NCI-H1092 treated with DMSO at 0.1 percent for 48 hours (cell line): ENCODE data around the gene EXPH5.

Source experiments
- DNase-seq: peaks from one replicate; lab custom pipeline; 2025; lab: John Stamatoyannopoulos, UW

Gene EXPH5

DNA sequence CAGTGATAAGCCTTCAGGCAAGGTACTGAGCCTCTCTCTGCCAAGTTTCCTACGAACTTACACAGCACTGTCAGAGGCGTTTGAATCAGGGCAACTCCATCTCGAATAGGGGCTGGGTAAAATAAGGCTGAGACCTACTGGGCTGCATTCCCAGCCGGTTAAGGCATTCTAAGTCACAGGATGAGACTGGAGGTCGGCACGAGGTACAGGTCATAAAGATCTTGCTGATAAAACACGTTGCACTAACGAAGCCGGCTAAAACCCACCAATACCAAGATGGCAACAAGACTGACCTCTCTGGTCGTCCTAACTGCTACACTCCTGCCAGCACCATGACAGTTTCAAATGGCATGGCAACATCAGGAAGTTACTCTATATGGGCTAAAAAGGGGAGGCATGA is 75.0 kb downstream of the EXPH5 start:
- DNase-seq = no peak

DNA sequence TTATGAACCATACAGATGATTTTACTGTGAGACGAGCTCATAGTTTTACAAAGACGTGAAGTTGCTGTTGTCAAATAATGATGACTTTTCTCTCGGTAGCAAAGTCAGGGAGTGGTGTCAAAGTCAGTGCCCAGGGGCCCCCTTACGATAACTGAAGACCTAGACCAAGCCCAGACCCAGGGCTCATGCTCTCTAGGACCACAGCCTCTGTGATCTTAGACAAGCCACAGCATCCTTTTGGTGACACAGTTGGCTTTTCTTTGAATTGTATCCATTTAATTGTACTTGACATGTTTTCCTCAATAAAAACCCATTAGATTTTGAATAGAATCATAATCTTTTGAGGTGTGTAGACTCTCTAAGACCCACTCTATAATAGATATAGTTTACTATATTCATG is 77.4 kb downstream of the EXPH5 start:
- DNase-seq = no peak

DNA sequence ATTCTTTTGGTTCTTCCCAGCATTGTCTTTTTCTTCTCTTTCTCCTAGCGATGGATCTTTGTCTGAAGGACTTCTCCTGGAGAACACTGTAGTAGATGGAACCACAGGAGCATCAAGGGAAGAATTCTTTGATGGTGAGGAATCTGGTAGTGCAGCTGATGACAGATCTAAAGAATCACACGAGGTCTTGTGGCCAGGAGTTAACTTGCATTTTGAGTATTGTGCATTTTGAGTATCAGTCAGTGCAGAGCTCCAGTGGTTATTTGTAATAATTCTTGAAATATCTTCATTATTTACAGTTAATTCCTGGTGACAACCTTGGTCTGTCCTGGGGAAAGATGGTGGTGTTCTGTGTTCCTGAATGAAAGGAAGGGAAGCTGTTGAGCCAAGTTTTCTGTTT is 80.9 kb downstream of the EXPH5 start:
- no peak for DNase-seq

DNA sequence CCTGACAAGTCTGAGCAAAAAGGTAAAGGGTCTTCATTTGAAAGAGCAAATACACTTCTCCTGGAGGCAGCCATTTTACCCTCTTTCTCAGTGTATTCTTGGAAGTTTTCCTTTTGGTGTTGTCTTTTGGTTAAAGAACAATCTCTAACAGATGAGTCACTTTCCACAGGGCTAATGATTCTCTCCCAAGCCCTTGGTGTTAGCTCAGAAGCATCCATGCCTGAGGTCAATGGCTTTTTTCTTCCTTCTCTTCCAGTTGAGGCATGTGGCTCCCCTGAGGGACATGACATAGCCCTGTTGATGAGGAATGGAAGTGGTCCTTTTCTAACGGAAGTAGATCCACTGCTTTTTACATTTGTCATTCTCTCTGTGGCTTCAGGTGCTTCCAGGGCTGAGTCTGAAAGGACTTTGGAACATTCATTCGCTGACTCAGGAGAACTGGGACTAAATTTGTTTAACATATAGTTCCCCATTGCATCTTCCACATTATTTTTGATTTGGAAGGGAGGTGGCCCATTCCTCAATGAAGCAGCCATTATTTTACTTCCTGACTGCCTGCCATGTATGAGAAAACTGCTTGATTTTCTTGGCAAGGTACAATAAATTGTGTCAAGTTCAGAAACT is 81.6 kb downstream of the EXPH5 start:
- DNase-seq = no peak

DNA sequence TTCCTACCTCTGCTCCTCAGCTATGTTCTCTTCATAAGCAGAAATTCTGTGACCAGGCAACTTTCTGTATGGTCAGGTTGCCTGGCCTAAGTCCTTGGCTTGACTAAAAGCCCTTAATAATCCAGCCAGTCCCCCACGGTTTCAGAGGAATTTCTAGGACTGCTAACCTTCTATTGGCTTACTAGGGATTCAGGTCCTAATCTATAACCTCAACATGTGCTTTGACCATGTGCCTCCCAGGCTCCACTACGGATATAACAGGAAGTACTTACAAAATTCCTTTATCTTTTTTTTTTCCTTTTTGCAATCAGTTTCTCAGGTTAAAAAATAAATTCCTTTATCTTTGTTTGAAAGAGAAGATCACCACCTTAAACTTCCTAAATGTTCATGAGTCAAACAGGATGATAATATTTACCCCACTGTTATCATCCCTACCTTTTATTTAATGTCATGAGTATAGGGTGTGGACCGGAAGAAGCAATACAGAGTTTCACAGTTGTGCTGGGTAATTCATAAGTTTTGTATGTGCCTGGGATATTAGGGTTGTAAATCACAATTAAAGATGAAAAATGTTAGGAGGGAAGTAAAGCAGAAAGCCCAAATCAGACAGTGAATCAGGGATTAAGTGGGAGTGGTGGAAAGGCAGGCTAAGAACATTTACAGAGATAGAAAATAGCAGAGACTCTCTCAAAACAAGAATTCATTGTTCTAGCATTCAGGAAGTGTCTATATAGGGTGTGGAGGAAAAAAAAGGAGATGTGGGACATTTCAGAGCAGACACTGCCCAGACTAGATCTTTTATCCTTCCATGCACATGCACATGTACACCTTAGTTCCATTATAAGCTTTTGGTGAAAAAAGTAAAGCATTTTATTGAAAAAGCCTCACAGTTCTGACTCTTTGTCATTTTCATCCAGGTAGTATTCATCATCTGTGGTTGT is 84.6 kb downstream of the EXPH5 start:
- no peak for DNase-seq

DNA sequence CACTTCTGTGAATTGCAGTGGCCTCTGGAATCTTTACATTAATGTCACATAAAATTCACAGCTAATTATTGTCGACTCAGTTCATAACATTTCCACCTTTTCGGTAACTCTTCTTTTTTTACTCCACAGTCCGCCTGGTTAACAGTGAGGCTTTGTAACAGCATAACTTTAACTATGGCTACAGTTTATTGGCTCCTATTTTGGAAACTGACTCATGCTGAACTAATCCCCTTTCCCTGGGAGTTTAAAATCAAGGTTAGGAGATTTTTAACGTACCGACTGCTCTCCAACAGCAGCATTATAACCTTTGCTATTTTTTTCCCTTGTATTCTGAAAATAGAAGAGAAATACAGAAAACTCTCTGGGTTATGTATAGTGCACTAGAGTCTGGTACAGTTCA is 92.2 kb downstream of the EXPH5 start:
- DNase-seq = no peak

DNA sequence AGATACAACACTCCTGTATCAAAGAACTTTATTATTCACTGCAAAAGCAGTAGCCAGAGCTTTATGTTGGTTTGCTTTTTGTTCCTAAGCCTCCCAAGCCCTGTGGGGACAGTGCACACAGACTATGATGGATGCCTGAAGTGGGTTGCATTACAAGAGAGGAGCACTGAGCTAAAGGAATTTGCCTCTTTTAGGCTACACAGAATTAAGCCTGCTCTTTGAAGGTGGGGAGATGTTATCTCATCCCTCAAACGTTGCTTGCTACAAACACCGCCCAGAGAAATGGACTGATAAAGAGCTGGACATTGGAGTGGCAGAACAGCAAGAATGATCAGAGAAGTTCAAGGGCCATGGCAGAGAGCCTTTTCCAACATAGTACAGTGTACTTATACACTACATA is 92.8 kb downstream of the EXPH5 start:
- DNase-seq = no peak

DNA sequence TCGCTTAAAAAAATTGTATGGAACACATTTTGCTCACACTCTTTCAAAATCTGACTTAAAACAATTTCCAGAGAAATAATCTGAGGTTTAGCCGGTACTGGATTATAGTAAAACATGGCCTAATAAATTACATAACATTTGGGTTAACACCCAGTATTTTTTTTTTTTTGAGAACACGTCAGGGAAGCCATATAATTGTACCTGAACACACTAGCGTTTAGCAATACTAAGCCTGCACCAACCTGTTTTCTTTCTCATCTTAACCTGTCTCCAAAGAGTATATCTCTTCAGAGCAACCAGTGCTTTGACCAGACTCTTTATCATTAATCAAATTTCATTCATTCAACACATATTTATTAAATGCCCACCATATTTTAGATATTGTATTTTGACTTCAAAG is 93.4 kb downstream of the EXPH5 start:
- no peak for DNase-seq

DNA sequence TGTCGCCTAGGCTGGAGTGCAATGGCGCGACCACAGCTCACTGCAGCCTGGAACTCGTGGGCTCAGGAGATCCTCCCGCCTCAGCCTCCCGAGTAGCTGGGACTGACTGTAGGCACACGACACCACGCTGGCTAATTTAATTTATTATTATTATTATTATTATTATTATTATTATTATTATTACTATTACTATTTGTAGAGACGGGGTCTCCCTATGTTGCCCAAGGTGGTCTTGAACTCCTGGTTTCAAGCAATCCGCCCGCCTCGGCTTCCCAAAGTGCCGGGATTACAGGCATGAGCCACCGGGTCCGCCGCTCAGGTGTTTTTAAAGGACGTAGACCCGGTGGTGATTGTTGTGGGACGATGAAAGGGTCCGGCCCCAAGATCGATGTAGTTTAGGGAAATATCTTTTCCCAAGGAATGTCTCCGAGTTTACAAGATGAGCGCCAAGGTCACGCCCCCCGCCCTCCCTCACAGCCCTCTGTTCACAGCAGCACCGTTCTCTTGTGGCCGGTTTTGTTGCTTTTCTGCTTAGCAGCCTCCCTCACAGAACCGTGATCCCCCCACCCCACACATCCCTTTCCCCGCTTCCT is 94.7 kb downstream of the EXPH5 start:
- DNase-seq = no peak

DNA sequence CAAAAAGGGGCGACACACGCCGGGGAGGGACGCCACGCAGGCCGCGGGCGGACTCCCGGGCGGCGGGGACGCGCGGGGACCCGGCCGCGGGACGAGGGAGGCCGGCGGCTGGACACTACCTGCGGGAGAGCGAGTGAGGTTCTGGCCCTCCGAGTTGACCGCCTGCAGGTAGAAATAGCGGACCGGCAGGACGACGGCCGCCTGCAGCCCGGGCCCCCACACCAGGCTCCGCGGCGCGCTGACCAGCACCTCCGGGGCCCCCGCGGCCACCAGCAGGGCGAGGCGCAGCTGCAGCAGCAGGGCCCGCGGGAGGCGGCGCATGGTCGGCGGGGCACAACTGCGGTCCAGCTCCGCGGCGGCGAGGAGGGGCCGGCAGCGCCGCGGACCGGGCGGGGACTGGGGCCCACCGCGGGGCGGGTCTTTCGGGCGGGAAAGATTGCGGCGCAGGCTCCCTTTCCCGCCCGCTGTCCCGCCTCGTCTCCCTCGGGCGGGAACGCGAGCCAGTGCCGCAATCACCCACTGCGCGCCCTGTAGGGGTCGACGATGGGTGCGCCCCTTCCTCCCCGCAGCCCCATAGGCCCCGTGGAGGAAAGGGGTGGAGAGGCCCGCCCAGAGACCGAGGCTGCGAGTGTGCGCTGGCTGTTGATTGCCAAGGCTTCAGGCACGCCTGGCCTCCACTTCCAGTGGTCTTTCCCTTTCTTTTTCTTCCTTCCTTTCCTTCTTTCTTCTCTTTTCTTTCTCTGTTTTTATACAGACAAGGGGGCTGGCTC is 95.3 kb downstream of the EXPH5 start, which contains the start of gene POGLUT3:
Gene POGLUT3 (minus strand): TSS at position 339 of the 770 bp plus-strand sequence. CDS start 18 bp downstream, at position 321.
- peak; percentile 68 for DNase-seq

DNA sequence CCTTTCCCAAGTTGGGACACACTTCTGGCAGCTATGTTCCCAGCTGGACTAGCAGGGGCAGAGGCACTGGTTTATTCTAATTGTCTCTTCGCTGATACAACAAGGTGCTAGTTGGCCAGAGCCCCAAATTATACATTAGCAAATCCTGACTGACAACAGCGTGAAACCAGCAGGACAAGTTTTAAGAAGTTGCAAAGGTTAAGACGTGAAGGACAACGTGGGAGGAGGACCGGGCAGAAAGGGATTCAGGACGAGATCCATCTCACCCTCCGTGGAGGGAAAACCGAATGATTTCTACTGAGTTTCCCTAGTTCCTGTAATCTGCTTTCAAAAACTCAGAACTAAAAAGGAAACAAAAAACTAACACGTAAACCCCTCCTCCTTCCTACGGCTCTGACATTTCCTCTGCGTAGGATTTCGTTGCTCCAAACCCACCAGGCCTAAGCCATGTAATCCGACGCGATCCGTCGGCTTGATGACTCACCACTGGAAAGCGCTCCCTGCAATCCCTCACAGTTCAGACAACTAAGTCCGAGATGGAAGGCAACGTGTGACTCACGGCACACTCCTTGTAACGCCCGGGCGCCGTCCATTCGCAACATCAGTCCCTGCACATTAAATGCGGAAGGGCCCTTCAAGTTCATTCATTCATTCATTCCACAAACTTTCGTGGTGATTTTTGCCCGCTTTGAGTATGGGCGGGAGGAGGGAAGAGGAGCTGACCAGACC is 96.1 kb downstream of the EXPH5 start:
- peak; percentile 82 for DNase-seq

DNA sequence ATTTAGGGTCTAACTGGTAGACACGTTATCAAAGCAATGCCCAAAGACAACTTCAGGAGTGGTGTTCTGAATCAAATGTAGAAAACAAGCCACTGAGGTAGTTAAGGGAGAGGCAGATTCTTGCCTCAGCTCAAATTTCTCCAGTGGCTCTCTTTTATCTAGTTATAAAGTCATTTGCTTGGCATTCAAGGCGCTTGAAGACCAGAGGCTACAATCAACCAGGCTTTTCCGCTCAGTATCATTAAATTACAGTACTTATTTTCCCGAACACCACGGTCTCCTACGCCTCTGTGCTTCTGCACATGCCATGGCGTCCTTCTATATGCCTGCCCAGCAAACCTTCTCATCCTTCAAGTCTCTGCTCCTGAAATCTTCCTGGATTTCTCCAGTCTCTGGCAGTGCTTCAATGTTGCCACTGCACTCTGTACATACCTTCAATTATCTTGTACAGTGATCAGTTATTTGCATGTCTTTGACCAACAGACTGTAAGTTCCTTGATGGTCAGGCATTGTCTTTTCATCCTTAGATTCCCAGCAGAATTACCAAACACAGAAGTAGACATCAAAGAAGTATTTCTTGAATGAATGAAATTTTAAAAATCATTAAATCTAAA is 96.8 kb downstream of the EXPH5 start:
- peak; percentile 10 for DNase-seq

DNA sequence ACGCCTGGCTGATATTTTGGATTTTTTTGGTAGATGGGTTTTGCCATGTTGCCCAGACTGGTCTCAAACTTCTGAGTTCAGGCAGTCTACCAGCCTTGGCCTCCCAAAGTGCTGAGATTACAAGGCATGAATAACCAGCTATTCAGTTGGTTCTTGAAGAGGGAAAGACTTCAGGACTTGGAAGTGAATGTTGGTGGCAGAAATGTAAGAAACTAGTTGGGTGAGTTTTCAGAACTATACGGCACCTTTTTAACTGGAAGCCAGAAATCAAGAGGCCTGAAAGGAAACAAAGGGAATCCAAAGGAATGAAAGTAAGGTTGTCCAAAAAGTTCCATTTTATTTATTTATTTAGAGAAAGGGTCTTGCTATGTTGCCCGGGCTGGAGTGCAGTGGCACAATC is 98.2 kb downstream of the EXPH5 start:
- no peak for DNase-seq

DNA sequence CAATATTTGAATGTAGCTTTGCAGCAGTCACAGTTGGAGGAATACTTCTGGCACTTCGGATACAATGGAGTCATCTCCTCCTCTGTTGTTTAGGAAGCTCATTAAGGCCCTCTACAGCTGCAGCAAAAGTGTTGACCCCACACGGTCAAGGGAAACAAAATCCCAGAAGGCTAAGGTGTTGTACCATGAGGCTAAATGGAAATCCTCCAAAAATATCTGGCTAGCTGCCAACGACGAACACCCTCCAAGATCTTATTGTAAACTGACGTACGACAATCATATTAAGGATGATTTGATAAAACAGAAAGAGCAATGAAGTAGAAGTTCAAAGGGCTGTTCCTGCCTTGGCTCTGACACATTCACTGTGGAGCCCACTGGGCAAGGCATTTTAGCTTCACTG is 99.4 kb downstream of the EXPH5 start:
- DNase-seq = peak; percentile 36

DNA sequence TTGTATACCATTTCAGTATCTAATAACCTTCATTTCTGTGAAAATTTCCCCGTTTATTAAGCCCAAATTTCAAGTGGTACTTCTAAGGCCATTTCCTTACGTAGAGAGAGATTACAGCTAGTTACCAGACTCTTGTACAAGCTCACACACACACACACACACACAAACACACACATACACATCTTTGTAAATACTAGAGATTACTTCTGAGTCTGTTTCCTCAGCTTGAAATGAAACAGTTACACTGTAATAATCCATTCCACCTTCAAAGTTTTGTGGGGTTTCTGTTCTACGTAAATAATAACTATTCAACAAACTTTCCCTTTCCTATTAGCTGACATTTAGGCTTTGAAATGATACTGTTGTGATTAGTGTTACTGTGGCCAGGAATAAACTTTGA is 101.6 kb downstream of the EXPH5 start:
- DNase-seq = no peak

DNA sequence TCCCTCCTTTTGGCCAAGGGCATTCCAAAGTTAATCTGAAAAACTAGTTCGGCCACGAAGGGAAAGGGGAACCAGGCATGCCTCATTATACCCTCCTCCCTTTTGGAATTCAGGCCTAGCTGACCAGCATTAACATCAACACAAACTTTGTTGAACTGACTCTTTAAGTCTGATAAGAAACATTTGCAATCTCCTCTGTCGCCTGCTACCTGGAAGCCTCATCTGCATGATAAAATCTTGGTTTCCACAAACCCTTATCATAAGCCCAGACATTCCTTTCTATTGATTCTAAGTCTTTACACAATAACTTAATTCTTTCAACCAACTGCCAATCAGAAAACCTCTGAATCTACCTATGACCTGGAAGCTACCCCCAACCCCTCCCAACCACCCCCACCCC is 106.7 kb downstream of the EXPH5 start:
- no peak for DNase-seq

DNA sequence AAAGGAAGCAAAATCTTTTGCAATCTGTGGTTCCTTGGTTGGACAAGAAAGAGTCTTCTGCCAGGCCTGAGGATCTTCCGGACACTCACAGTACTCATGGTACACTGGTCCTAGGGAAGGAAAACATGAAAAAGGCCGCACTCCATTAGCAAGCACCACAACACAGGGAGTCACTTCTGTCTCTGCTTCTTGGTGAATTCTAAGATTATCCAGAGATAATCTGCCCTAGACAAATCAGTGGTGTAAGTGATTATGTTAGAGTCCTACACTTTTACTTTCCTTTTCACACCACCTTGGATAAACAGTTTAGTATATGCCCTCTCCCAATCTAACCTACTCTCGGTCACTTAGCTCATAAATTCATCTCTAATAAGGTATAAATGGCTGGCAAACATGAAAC is 107.2 kb downstream of the EXPH5 start:
- no peak for DNase-seq

DNA sequence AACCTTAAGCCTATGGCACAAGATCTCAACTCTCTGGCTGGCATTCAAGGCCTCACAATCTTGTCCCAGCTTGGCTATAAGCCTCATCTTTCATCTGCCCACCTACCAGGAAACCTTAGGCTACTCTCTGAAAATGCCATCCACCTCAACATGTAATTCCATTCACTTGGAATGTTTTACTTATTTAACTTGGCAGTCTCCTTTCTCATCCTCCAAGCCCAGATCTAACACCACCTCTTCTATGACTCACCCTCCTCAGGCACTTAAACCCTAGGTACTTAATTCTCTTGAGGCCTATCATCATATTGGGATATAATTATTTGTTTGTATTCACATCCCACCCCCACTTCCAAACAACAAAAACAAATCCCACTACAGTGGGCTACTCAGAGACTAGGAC is 110.4 kb downstream of the EXPH5 start:
- no peak for DNase-seq

DNA sequence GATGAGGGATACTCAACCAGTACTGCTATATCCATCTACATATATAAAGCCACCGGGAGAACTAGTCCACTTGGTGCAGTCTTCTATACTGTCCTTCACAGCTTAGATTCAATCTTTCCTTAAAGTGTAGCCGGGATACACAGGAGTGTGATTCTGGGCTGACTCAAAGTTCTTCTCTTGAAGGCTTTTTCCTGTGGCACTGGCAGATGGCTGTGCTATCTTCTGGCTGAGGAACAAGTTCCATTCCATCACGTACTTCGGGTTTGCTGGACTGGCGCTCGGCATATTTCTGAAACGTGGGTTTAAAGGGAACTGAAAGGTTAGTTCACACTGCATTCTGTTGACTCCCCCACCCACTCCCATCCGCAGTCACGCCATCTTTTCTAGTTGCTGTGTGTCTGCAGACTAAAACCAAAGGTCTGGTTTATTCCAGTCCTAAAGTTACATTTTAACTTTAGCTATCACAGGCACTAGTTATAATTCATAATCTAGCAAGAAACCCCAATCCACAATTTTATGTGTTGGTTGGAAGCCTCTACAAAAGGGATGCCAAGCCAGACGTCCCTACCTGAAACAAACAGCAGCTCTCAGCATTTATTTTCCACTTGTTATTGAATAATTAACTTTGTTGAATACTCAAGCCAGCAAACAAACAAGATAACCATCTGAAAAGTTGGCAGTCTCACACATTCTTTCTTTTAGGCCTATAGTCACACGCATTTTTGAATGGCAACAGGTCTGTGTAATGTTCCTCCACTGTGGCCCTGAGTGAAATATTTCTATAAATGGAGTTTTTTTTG is 118.7 kb downstream of the EXPH5 start:
- DNase-seq = no peak

DNA sequence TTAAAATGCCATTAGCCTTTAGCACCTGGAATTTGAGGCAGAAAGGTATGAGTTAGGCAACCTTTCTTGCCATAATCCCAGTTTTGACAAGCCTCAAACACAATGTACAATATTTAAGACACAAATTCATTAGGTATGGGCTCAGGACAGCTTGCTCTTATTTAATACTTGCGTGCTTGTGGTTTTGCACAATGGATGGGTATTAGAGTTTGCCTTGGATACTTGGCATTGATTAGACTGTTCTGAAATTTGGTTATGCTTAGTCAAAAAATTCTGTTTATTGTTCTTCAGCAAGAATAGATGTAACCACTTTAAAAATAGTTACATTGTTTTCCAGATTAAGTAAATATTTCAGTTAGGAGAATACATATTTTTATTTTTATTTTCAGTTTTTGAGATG is 120.9 kb downstream of the EXPH5 start:
- DNase-seq = no peak
